ENCODE results near the gene ARMS2. TPM values are rescaled to one million over a fixed set of nuclear protein-coding genes. Genes with fewer than 3 reads are reported as not detected.
A peak's percentile ranks its signal among the peaks of the same experiment; 100 is the strongest.

Gene ARMS2
- total RNA-seq, 1 donor from 2014 or later: not detected

GRCh38 chr10:122475100-122475499 is 20.6 kb downstream of the ARMS2 start:
- no peak for TF ChIP-seq CTCF (IDR thresholded peaks at IDR 0.05; ENCODE audit: insufficient read depth, low read length, severe bottlenecking)
- Histone ChIP-seq H3K36me3 (ENCODE audit: control insufficient read depth, insufficient read depth, low read length) (peaks cover 1% of the 10 kb centered on the region), H3K27me3 (ENCODE audit: control insufficient read depth, insufficient read depth, low read length) (no peaks in the 10 kb centered on the region), H3K4me3 (ENCODE audit: low read depth, low read length) (no peak overlapping the region)
- FAIRE-seq: no peak
- no peak for DNase-seq (ENCODE audit: low read depth)

- TF ChIP-seq CTCF (IDR thresholded peaks at IDR 0.05; ENCODE audit: insufficient read depth, low read length, severe bottlenecking): no peak
- Histone ChIP-seq H3K27me3 (ENCODE audit: control insufficient read depth, insufficient read depth, low read length) (no peaks in the 10 kb centered on the region), H3K36me3 (ENCODE audit: control insufficient read depth, insufficient read depth, low read length) (no peaks in the 10 kb centered on the region), H3K4me3 (ENCODE audit: low read depth, low read length) (no peak overlapping the region)
- FAIRE-seq (no peak), DNase-seq (ENCODE audit: low read depth) (no peak)
Measured at GRCh38 chr10:122475591-122476332, 21.3 kb downstream of the ARMS2 start.

DNA sequence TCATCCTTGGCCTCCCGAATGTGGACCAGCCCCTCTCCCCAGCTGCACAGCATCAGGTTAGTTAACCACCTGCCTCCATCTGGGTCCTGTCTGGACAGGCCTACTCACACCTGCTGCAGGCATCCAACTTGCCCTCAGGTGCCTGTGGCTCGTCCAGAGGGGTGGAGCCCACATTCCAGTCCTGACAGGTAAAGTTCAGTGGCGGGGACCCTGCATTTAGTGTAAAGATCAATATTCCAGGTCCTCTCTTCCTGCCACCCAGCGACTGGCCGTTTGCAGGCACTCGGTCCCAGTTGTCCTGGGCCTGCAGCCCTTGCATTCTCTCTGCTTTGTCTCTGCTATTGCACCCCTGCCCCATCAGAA is 21.9 kb downstream of the ARMS2 start:
- no peaks in the 10 kb centered on the region for H3K27me3 ChIP-seq (ENCODE audit: control insufficient read depth, insufficient read depth, low read length)
- H3K36me3 ChIP-seq (ENCODE audit: control insufficient read depth, insufficient read depth, low read length): no peaks in the 10 kb centered on the region
- no peak for TF ChIP-seq CTCF (IDR thresholded peaks at IDR 0.05; ENCODE audit: insufficient read depth, low read length, severe bottlenecking)
- no peak overlapping the region for H3K4me3 ChIP-seq (ENCODE audit: low read depth, low read length)
- DNase-seq (ENCODE audit: low read depth): peak; percentile 76
- FAIRE-seq: no peak

DNA sequence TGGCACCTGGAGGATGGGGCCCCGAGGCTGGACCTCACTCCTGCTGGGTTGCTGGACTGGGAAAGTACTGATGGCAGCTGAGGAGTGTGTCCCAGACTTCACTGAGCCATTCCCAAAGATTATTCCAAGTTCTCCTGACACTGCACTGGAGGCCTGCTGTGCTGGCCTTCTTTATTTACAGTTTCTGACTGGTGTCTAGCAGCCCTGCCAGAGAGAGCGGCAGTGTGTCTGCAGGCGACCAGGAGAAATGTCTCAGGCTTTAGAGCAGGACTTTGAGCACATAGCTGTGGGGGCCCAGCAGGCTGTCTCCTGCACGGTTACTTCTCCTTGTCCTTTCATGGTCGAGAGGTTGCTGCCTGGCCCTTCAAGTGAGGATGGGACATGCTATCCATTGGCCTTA is 23.0 kb downstream of the ARMS2 start:
- no peak for FAIRE-seq

GRCh38 chr10:122478971-122479370 is 24.5 kb downstream of the ARMS2 start:
- no peak for DNase-seq (ENCODE audit: low read depth)

More for the DNA sequence above, 23.0 kb downstream of the ARMS2 start:
- H3K4me3 ChIP-seq (ENCODE audit: low read depth, low read length): no peak overlapping the region
- no peak for TF ChIP-seq CTCF (IDR thresholded peaks at IDR 0.05; ENCODE audit: insufficient read depth, low read length, severe bottlenecking)
- H3K36me3 ChIP-seq (ENCODE audit: control insufficient read depth, insufficient read depth, low read length): no peaks in the 10 kb centered on the region
- no peaks in the 10 kb centered on the region for H3K27me3 ChIP-seq (ENCODE audit: control insufficient read depth, insufficient read depth, low read length)
- no peak for DNase-seq (ENCODE audit: low read depth)

More at GRCh38 chr10:122478971-122479370, 24.5 kb downstream of the ARMS2 start:
- TF ChIP-seq CTCF (IDR thresholded peaks at IDR 0.05; ENCODE audit: insufficient read depth, low read length, severe bottlenecking): no peak
- no peaks in the 10 kb centered on the region for H3K27me3 ChIP-seq (ENCODE audit: control insufficient read depth, insufficient read depth, low read length)
- no peak overlapping the region for H3K4me3 ChIP-seq (ENCODE audit: low read depth, low read length)
- peaks cover under 1% of the 10 kb centered on the region for H3K36me3 ChIP-seq (ENCODE audit: control insufficient read depth, insufficient read depth, low read length)
- no peak for FAIRE-seq
